ENCODE data around the gene DCBLD2.

The DCBLD2 gene

DNA sequence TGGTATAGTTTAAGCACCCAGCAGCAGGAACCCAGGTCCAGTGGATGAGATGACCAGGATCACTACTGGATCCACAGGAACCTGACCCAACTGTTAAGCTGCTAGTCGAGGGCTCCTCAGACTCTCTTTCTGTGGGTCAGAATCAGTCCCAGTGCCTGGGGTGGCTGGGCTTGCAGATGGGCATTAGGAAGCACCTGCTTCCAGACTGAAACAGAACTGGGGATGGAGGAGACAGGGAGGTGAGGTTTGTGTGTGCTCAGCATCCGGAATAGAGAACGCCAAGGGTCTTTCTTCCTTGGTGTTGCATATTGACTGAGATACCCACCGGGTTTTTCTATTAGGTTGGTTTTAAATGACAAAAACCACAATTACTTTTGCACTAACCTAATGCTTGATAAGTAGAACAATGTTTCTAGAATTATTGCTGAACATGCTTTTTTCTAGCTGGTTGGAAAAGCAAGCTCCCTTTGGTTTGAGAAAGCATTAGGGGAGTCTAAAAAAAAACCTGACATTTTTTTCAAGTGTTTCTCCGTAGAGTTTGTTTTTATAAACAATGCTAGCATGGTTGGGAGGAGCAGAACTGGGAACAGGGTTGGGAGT, 137.6 kb downstream of the DCBLD2 start:
- no peak for DNase-seq

DNA sequence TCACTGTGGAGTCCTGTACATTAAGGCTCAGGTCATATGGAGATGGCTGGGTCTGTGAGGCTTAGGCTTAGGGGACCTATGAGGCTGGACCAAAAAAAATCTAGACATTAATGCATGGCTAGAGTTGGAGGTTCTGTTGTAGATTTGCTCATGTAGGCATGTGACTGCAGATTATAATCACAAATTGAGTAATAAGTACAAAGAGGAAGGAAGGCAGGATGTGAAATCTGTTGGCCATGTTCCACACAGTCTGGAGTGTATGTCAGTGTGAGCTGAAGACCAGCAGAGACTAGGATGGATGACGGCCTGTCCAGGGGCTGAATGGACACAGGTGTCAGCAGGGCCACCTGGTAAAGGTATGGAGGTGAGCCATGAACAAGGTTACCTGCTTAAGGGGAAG, 138.4 kb downstream of the DCBLD2 start, which contains the start of gene ST3GAL6:
TSS of gene ST3GAL6 (plus strand) at position 265 of the 400 bp plus-strand sequence. CDS start 5,101 bp downstream, outside the sequence.
- peak; percentile 81 for DNase-seq

DNA sequence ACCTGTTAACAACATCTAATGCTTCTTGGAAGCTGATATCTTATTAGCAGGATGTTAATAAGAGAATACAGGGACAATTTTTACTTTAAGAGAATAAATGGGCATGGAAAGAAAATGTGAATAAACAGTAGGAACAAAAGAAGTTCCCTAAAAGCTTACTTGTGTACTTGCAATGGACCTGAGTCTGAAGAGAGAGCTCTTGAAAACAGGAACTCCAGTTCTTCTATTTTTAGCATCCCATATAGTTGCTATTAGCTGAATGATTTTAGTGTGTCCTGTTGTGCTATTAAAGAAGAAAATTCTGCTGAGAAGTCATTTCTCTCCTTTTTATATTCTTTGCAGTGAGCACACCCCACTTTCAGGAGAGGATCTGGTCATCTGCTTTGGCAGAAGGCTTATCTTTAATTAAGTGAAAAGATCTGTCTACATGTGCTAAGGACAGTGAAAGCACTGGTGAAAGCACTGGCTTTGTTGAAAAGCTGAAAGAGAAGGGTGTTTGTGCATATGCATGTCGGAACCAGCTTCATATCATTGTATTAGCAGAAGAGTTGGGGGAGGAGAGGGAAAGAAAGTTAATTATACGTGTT, 139.8 kb downstream of the DCBLD2 start:
- DNase-seq, result peak; percentile 46

DNA sequence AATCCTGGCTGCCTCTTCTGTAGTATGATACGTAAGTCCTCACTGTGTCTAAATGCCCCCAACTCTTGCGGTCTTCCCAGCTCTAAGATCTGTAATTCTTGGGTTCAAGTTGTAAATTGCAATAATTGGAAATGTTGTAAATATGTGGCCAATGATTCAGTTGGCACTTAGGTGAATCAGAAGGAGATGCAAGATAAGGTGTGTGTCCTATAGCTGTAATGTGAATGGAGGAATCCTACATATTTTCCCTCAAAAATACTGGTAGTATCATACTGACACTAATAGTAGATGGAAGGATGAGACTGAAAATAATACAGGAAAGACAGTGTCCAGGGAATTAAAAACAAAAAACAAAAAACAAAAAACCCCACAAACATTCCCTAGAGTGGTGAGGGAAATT, 141.9 kb downstream of the DCBLD2 start:
- DNase-seq, result no peak

GRCh38 chr3:98755601-98756000, 145.9 kb downstream of the DCBLD2 start:
- DNase-seq, result no peak

- no peak for DNase-seq
Measured at GRCh38 chr3:98754483-98754882, 147.0 kb downstream of the DCBLD2 start.

- no peak for DNase-seq
Measured at GRCh38 chr3:98750276-98750919, 151.1 kb downstream of the DCBLD2 start.

GRCh38 chr3:98746882-98747281, 154.6 kb downstream of the DCBLD2 start:
- DNase-seq, result no peak

GRCh38 chr3:98746122-98746521, 155.4 kb downstream of the DCBLD2 start:
- no peak for DNase-seq
